CD4-positive, alpha-beta T cell treated with Interleukin-12 subunit alpha and Interleukin-12 subunit beta, for 1 hour (primary cell): ENCODE data around the gene CTCF.

Experiments
- DNase-seq: peaks from one replicate; pipeline ENCODE4 v3.0.0-alpha.2; 2020

Gene CTCF

DNA sequence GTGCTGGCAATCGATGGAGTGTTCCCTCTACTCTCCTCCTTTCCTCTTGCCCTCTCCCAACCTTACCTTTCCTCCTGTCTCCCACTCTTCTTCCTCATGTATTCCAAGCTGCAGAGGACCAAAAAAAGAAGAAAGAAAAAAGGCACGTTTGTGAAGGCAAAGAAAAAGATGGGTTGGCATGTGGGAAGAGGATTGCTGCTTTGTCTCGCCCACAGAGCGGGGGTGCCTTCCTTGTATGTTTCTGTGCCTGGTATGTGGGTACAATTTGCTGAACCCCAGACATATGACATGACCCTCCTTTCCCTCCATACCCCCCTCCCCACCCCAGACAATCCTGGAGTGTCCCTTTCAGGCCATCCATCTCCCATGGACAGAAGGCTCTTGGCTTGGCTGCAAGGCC, 13.1 kb upstream of the CTCF start:
- DNase-seq: no peak

DNA sequence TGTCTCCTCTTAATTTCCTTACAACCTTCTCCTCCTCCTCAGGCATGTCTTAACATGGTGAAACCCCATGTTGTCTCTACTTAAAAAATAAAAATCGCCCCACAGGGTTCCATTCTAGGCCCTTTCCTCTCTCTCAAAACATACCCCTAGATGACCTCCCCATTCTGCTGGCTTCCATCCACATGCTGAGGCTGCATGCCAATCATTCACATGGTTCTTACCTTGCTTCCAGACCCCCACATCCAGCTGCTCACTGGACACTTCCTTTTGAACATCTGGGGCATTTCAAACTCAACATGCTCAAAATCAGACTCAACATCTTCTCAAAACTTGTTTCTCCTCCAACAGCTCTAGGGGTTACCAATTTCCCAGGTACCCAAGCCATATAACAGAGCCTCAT, 12.4 kb upstream of the CTCF start:
- DNase-seq: no peak

DNA sequence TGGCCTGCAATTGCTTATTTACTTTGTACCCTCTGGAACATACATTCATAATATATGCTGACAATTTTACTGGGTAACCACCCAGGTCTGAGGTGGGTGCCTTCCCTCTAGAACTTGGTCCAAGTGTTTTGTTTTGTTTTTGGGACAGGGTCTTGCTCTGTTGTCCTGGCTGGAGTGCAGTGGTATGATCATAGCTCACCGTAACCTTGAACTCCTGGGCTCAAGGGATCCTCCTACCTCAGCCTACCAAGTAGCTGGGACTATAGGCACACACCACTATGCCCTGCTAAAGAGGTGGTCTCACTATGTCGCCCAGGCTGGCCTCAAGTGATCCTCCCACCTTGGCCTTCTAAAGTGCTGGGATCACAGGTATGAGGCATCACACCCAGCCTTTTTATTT, 11.2 kb upstream of the CTCF start:
- DNase-seq: no peak

DNA sequence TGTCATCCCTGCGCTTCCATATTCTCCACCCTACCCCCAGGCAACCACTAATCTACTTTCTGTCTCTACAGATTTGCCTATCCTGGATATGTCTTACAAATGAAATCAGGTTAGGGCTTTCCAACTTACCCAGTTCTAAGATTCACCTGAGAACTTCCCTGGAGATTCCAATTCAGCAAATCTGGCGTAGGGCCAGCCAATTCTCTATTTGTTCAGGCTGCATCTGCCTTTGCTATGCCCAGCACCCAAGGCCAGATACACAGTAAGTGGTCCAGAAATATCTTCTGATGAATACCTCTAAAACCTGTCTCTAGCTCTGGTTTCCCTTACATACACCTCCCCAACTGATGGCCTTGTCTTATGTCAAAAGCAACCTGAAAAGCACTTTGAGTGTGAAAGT, 10.4 kb upstream of the CTCF start:
- no peak for DNase-seq

DNA sequence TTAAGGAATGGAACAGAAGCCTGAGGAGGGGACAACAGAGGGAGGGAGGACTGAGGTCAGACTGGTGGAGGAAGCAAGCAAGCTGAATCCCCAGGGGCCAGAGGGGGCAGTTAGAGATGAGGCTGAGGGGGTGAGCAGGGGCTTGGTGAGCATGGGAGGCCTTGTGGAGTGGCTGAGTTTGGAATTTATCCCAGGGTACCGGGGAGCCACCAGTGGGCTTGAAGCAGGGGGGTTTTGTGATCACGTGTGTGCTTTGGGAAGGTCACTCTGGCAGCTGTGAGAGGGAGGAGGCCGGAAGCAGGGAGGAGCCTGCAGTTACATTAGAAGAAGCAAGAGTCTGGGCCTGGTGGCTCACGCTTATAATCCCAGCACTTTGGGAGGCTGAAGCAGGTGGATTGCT, 9.8 kb upstream of the CTCF start:
- DNase-seq: no peak

DNA sequence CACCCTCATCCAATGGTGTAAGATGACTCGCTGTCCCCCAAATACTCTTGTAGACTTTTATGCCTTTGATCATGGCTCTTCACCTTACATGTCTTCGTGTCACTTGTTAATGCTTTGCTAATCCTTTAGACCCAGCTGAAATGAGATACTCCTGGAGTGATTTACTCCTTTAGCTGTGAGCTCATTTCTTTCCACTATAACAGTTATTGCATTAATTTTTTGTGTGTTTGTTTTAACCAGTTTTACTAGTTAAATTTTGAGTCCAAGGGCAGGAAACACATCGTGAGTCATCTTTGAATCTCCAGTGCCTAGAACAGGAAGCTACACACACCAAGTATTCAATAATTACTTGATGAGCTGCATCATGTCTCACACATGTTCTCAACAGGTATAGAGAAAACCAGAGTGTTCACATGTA, 6.5 kb upstream of the CTCF start:
- DNase-seq: peak; percentile 70

DNA sequence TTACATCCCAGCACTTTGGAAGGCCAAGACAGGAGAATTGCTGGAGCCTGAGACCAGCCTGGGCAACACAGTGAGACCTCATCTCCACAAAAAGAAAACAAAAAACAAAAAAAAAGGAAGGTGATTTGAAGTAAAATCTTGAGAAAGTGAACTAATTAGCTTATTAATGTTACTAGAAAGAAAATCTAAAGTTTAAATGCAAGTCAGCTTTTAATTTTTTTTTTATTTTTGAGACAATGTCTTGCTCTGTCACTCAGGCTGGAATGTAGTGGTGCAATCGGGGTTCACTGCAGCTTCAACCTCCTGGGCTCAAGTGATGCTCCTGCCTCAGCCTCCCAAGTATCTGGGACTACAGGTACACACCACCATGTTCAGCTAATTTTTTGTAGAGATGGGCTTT, 3.5 kb upstream of the CTCF start:
- no peak for DNase-seq

DNA sequence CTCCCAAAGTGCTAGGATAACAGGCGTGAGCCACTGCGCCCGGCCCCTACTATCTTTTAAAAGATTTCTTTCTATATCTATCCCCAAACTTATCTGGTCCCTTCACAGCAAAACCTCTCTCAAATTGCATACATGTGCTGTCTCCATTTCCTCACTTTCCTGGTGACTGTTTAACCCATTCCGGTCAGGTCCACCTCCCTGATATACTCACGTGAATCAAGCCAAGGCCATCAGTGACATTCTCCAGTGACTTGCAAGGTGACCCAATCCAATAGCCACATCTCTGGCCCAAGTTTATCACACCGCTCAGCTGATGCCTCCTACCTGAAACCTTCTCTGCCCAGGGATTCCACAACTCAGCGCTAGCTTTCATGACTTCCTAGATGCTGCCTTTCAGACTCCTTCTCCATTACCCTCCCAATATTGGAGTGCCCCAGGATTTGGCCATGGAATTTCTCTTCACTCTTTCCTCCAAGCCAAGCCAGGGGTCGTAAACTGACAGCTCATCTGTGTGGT, 1.4 kb upstream of the CTCF start:
- no peak for DNase-seq

DNA sequence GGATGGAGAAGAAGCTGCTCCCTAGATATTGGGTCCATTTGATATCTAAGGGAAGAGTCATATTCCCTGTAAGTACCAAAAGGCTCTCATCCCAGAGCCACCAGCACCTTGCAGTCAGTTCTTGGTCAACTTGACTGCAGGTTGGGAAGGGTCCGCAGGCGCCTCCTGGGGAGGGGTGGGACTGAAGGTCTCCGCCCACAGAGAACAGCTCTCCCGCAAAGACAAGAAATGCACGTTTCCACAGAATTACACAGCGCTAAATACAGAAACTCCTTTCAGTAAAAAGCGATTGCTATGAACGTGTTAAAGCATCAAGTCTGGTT, 864 bp upstream of the CTCF start:
- DNase-seq: no peak

DNA sequence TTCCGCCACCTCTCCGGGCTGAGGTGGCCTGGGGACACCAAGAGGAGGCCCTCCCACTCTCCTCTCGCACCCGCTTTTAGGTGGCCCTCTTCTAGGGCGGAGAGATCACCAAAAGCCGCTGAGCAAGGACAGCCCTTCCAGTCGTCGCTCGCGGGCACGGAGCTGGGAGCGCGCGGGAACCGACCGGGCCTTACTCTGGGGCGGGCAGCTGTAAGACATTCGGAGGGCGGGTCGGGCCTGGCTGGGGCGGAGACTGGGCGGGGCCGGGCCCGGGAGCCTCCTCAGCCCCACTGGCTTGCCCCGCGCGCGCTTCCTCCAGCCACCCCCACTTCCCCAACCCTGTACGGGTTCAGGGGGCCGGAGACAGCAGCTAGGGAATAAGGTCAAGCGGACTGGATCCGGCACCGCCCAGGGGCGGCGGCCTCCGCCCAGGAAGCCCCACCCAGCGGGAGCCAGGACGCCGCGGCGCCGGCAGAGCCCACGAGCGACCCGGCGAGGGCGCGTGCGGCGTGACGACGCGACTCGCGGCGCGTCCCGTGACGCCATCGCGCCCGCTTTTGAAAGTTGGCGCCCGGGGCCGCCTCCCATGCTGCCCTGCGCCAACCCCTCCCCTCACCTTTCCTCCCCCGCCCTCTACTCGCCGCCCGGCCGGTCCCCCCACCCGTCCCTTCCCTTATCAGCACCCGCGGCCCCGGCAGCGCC, 351 bp upstream of the CTCF start:
- peak; percentile 98 for DNase-seq

DNA sequence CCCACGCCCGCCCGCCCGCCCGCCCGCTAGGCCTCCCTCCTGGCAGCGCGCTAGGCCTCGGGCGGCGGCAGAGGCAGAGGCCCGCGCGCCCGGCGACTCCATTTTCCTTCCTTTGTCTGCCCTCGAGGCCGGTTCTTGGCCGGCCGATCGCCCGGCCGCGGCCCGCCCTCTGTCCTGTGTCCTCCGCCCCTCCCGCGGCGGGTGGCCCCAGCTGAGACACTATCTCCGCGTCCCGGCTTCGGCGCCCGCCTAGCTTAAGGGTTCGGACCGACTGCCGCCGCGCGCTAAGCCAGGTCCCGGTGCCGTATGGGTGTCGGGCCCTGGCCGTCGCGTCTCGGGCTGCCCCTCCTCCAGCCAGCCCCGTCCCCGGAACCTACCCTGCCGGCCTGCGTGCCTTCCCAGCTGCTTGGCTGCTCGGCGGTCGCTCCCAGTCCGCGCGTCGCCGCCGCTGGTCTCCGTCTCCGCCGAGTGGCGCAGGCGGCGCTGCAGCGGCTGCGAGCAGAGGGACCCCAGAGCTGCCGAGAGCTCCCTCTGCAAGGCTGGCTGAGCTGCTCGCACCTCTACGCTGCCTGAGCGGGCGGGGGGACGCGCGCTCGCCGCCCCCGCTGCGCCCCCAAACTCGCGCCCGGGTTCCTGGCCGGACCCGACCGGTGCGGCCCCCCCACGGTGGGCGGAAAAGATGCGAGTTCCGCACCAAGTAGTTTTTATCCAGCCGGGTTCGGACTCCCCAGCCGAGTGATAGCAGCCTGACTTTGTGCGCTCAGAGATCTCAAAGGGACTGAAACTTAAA, 787 bp downstream of the CTCF start:
- DNase-seq: peak; percentile 69

DNA sequence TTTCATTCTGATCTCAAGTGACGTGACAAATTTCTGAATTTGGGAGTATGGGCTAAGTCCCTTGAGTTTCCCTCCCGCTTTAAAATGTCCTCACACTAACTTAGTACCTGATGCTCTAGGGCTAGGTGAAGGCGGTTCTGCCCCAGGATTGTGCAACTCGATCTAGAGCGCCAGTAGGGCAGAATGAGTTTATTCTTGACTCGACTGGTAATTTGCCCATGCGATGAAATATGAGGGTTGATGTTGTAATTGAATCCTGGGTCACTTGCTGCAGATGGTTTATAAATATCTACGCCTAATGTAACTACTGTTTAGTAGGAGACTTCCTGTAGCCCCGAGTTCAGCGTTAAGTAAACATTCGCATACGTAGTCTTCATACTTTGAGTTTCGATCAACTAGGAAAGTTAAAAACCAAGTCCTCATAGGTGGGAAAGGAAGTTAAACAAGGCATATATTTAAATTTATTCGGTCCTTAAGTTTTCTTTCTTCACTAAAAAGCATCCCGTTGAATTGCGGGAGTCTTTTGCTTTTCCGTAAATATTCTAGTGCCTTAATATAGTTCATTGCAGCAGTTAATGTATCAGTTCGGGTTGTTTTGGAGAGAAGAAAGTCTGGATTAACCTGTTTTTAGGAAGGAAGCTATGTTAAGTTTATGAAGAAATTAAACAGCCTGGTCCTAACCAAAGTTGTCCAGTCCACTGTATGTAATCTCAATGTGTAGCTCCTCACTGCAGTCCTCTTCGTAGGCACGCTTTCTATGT, 1.6 kb downstream of the CTCF start:
- DNase-seq: peak; percentile 40

DNA sequence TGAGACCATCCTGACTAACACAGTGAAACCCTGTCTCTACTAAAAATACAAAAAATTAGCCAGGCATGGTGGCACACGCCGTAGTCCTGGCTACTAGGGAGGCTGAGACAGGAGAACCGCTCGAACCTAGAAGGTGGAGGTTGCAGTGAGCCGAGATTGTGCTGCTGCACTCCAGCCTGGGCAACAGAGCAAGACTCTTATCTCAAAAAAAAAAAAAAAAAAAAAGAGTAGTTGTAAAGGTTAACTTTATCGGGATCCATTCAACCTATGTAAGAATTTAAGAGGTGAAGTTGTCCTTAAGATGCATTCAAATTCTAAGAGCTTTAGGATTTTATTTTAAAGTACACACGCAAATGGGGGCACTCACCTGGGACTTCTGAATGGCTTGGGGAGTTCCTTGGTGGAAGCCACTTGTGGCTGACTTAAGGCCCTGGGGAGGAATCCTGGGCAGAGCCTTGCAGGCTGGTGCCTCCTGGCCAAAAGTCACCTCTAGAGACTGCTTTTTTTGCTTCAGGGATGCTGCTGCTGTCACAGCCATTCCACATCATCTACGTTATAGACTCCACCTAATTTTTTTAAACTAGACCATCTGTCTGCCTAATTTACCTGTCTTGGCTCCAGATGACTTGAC, 3.3 kb downstream of the CTCF start:
- DNase-seq: no peak

DNA sequence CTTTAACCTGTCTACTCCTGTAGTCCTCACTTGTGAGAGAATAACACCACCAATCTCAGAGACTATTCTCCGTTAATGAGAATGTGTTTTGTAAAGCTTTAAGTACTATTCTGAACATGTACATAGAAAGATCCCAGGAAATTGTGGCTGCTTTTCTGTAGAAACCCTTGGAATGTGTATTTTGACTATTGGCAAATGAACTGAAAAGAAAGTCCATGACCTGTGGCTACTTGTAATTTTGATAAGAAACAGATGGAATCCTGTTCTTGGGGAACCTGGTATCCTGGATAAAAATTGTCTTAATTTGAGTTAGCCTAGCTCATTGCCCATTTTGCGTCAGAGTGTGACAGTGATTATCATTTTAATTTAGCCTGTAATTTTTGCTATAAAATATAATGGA, 9.1 kb downstream of the CTCF start:
- DNase-seq: no peak

DNA sequence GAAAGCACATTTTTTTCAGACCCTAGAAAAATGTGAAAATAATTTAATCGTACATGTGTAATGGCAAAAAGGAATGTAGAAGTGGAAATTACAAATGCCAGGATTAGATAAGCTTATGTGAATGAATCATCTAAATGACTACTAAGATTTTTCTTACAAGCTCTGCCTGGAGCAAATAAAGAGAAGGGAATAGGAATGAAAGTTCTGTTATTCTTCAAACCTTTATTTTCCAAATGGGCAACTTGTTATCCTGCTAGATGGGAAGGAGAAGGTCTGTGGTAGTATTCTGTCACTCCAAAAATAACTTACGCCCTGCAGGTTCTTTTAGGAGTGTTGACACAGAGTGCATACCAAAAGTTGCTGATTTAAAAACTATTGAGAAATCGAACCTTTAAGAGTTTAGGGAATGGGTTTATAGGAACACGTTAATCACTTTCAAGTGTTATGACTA, 9.7 kb downstream of the CTCF start:
- DNase-seq: no peak

DNA sequence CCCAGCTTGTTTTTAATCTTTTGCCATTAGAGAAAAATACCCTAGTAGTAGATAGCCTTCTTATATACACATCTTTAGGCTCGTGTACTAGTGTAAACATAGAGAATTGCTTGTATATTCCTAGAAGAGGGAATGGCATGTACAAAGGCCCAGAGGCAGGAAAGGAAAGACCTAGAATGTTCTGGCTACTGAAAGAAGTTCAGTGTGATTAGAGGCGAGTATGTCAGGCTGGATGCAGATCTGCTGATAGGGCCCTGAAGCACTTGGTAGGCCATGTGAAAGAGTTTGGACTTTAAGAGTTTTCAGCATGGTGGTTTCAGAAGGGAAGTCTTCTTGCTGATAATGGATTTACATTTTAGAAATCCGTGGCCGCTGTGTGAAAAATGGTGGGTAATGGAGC, 17.4 kb downstream of the CTCF start:
- DNase-seq: no peak

DNA sequence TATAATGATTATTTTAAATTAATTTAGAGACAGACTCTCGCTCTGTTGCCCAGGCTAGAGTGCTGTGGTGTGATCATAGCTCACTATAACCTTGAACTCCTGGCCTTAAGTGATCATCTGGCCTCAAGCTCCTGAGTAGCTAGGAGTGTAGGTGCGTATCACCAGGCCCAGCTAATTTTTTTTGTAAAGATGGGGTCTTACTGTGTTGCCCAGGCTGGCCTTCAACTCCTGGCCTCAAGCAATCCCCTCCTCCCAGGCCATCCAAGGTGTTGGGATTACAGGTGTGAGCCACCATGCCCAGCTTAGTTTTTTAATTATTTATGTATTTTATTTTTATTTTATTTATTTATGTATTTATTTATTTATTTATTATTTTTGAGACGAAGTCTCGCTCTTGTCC, 17.9 kb downstream of the CTCF start:
- no peak for DNase-seq

DNA sequence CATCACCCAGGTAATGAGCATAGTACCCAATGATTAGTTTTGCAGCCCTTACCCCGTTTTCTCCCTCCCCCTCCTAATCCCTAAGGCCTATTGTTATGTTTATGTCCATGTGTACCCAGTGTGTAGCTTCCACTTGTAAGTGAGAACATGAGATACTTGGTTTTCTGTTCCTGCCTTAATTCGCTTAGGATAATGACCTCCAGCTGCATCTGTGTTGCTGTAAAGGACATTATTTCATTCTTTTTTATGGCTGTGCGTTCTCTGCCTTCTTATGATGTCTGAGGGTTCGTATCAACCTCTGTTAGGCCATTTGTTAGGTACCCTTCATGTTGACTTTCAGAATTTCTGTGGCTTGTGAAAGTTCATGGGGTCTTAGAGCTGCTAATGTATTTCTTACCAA, 31.0 kb downstream of the CTCF start:
- no peak for DNase-seq

DNA sequence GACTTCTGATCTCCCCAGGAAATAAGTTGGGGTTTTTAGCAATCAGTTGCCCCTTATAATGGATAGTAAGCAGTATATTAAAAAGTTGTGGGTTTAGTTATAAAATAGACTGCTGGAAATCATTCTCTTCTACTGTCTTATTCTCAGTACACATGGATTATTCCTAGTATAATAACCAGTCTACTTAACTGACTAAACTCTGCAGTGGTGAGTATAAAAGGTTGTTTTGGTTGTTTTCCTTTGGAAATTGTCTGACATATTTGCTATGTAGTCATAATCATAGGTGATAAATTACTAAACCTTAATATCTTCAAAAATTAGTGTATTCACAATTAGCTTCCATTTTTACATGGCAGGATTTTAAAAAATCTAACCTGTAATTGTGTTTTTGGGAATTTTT, 31.4 kb downstream of the CTCF start:
- DNase-seq: no peak

DNA sequence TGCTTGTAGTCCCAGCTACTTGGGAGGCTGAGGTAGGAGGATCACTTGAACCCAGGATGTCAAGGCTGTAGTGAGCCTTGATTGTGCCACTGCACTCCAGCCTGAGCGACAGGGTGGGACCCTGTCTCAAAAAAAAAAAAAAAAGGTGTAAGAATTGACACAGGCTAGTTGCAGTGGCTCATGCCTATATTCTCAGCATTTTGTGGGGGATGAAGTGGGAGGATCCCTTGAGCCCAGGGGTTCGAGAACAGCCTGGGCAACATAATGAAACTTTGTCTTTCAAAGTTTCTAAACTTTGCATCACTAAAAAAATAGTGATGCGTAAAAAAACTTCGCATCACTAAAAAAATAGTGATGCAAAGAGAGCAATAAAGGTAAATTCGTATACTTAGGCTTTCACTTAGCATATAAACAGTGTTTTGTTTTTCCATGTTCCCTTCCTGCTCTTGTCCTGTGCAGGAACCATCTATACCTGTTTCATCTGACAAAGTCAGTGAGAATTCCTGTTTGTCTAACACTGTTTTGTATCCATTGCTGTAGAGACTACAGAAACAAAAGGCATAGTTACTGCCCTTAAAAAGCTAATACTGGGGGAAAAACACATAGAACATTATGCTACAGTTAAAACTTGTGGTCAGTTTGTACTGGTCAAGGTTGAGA, 32.1 kb downstream of the CTCF start:
- DNase-seq: no peak

DNA sequence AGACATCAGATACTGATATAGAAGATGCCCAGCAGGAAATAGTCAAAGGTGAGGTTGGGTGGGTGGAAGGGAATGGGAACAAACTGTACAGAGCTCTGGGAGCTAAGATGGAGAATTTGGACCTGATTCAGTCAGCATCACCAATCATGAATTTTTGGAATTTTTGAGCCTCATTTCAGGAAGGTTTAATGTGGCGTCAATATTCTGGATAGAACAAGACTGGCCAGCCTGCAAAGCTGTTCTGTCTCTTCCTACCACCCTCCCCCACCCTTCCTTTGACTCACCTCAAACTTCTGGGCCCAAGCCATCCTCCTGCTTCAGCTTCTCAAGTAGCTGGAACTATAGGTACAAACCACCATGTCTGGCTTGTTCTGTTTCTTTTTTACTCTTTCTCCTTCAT, 32.6 kb downstream of the CTCF start:
- no peak for DNase-seq

DNA sequence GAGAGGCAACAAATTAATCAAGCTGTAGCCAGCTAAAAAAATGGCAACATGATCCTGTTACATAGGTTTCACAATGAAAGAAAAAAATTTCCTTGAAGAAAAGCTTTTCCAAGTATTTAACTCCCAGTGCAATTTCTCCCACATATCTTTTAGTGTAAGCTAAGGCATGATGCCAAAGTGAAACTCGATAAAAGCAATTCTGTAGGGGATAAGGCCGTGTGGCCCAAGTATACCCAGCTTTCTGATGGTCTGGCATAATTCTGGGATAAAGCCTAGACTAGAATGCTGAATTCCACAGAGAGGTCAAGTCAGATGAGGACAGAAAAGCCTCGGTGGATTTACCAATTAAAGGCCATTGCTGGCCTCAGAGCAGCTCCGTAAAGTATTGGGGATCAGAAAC, 36.2 kb downstream of the CTCF start:
- no peak for DNase-seq

DNA sequence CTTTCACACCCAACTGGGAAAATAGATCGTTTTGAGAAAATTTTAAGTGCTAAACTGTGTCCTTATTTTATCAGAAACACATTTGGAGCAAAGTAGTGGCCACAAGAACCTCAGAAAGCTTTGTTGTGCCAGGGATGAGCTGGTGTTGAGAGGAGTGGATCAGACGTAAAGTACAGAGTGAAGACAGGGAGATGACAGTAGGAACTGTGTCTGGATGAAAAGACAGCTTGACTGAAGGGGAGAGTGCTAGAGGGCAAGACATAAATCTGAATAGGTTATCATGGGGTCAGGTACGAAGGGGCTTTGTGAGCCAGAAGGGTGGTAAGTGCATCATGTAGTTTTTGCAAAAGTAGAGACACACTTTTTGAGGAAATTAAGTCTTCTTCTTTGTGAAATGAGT, 43.3 kb downstream of the CTCF start:
- no peak for DNase-seq
